H9 (cell line): ENCODE measurements around the gene RAD51C. TPM values are rescaled to one million over a fixed set of nuclear protein-coding genes. Genes with fewer than 3 reads are reported as not detected.

Experiments used
- DNase-seq: peaks from one replicate; pipeline ENCODE4 v3.0.0-alpha.2; 2017
- H2AFZ ChIP-seq: one replicate; pipeline ENCODE4 v1.6.1; 2013; ENCODE audit warnings: mild to moderate bottlenecking, low read length, control low read depth, moderate library complexity
- H2AK5ac ChIP-seq: 2 replicates; pipeline ENCODE4 v1.6.1; 2013; ENCODE audit warnings: low read length, control low read depth, mixed read lengths; ENCODE audit not compliant: insufficient read length
- H2BK120ac ChIP-seq: one replicate; pipeline ENCODE4 v1.6.1; 2013; ENCODE audit warnings: low read depth, mild to moderate bottlenecking, low read length, control low read depth, inconsistent platforms; ENCODE audit not compliant: poor library complexity, severe bottlenecking
- H2BK12ac ChIP-seq: 2 replicates; pipeline ENCODE4 v1.6.1; 2013; ENCODE audit warnings: low read length, control low read depth, mixed read lengths, low read depth; ENCODE audit not compliant: insufficient read length
- H2BK15ac ChIP-seq: 2 replicates; pipeline ENCODE4 v1.6.1; 2013; ENCODE audit warnings: low read depth, low read length, control low read depth
- H2BK20ac ChIP-seq: one replicate; pipeline ENCODE4 v1.6.1; 2013; ENCODE audit warnings: low read depth, mild to moderate bottlenecking, low read length, control low read depth, inconsistent platforms; ENCODE audit not compliant: poor library complexity, severe bottlenecking
- H2BK5ac ChIP-seq: 2 replicates; pipeline ENCODE4 v1.6.1; 2013; ENCODE audit warnings: low read length, control low read depth, mixed read lengths; ENCODE audit not compliant: insufficient read length
- H3K14ac ChIP-seq: 2 replicates; pipeline ENCODE4 v1.6.1; 2013; ENCODE audit warnings: low read length, control low read depth; ENCODE audit not compliant: insufficient read depth
- H3K18ac ChIP-seq: 2 replicates; pipeline ENCODE4 v1.6.1; 2013; ENCODE audit warnings: low read depth, mild to moderate bottlenecking, mixed read lengths, low read length, control low read depth; ENCODE audit not compliant: insufficient read length
- H3K23ac ChIP-seq: 2 replicates; pipeline ENCODE4 v1.6.1; 2013; ENCODE audit warnings: low read length, control low read depth, mixed read lengths, low read depth; ENCODE audit not compliant: insufficient read length
- H3K23me2 ChIP-seq: 2 replicates; pipeline ENCODE4 v1.6.1; 2013; ENCODE audit warnings: low read depth, mild to moderate bottlenecking, mixed read lengths, low read length, control low read depth; ENCODE audit not compliant: insufficient read length, poor library complexity, severe bottlenecking
- H3K27ac ChIP-seq: 2 replicates; pipeline ENCODE4 v1.5.1; 2013; ENCODE audit warnings: low read length, control low read depth, mixed read lengths, low read depth; ENCODE audit not compliant: insufficient read length
- H3K27me3 ChIP-seq: 2 replicates; pipeline ENCODE4 v1.6.1; 2013; ENCODE audit warnings: low read length, control low read depth, inconsistent platforms; ENCODE audit not compliant: insufficient read depth
- H3K4ac ChIP-seq: 2 replicates; pipeline ENCODE4 v1.6.1; 2013; ENCODE audit warnings: low read depth, mild to moderate bottlenecking, control low read depth, inconsistent platforms, low read length, moderate library complexity
- H3K4me1 ChIP-seq: 2 replicates; pipeline ENCODE4 v1.6.1; 2013; ENCODE audit warnings: low read length, control low read depth, inconsistent platforms; ENCODE audit not compliant: insufficient read depth
- H3K4me2 ChIP-seq: 2 replicates; pipeline ENCODE4 v1.6.1; 2013; ENCODE audit warnings: low read length, control low read depth, mixed read lengths; ENCODE audit not compliant: insufficient read length, insufficient read depth
- H3K56ac ChIP-seq: 2 replicates; pipeline ENCODE4 v1.6.1; 2013; ENCODE audit warnings: low read depth, mild to moderate bottlenecking, mixed read lengths, low read length, control low read depth; ENCODE audit not compliant: insufficient read length
- H3K79me1 ChIP-seq: 2 replicates; pipeline ENCODE4 v1.6.1; 2013; ENCODE audit warnings: low read depth, mild to moderate bottlenecking, moderate library complexity, low read length, control low read depth, inconsistent platforms; ENCODE audit not compliant: insufficient read depth, poor library complexity, severe bottlenecking
- H3K79me2 ChIP-seq: 2 replicates; pipeline ENCODE4 v1.6.1; 2013; ENCODE audit warnings: low read length, control low read depth, inconsistent platforms; ENCODE audit not compliant: insufficient read depth
- H3K9ac ChIP-seq: 2 replicates; pipeline ENCODE4 v1.6.1; 2013; ENCODE audit warnings: low read length, control low read depth, mixed read lengths; ENCODE audit not compliant: insufficient read length; ENCODE audit errors: extremely low read depth
- H3K9me3 ChIP-seq: one replicate; pipeline ENCODE4 v1.6.1; 2013; ENCODE audit warnings: low read depth, low read length, inconsistent platforms; ENCODE audit not compliant: control insufficient read depth
- H3T11ph ChIP-seq: one replicate; pipeline ENCODE4 v1.6.1; 2013; ENCODE audit warnings: mild to moderate bottlenecking, low read length, control low read depth, inconsistent platforms
- H4K20me1 ChIP-seq: one replicate; pipeline ENCODE4 v1.6.1; 2013; ENCODE audit not compliant: control insufficient read depth, insufficient read length, insufficient read depth
- H4K5ac ChIP-seq: 2 replicates; pipeline ENCODE4 v1.6.1; 2013; ENCODE audit warnings: low read depth, mild to moderate bottlenecking, mixed read lengths, low read length, control low read depth; ENCODE audit not compliant: insufficient read length
- H4K8ac ChIP-seq: replicated peaks from 2 replicates; pipeline ENCODE4 v1.6.1; 2013; ENCODE audit warnings: low read length, control low read depth, mixed read lengths, low read depth; ENCODE audit not compliant: insufficient read length
- H4K91ac ChIP-seq: 2 replicates; pipeline ENCODE4 v1.6.1; 2013; ENCODE audit warnings: low read depth, mild to moderate bottlenecking, moderate library complexity, mixed read lengths, low read length, control low read depth; ENCODE audit not compliant: insufficient read length
- H3K27ac Mint-ChIP-seq, 3 experiments: 2 replicates in 2 of 3; 3 replicates in 1 of 3; pipeline ENCODE4 v1.8.0; 2020 to 2021; ENCODE audit warnings: mixed read lengths in 3 of 3, mild to moderate bottlenecking in 1 of 3, moderate library complexity in 1 of 3
- H3K27me3 Mint-ChIP-seq: 2 replicates; pipeline ENCODE4 v1.8.0; 2021; ENCODE audit warnings: low read depth, mild to moderate bottlenecking, moderate library complexity, mixed read lengths
- H3K36me3 Mint-ChIP-seq, 3 experiments: 2 replicates in 2 of 3; 3 replicates in 1 of 3; pipeline ENCODE4 v1.8.0; 2020 to 2021; ENCODE audit warnings: low read depth in 3 of 3, mixed read lengths in 3 of 3; ENCODE audit not compliant: insufficient read depth in 1 of 3
- H3K4me1 Mint-ChIP-seq, 2 experiments: 2 replicates each; pipeline ENCODE4 v1.8.0; 2020; ENCODE audit warnings: mixed read lengths in 2 of 2
- H3K4me3 Mint-ChIP-seq, 2 experiments: 2 replicates in 1 of 2; 3 replicates in 1 of 2; pipeline ENCODE4 v1.8.0; 2020 to 2021; ENCODE audit warnings: mild to moderate bottlenecking in 2 of 2, mixed read lengths in 2 of 2, moderate library complexity in 1 of 2
- H3K9me3 Mint-ChIP-seq, 2 experiments: 2 replicates in 1 of 2; 3 replicates in 1 of 2; pipeline ENCODE4 v1.8.0; 2020; ENCODE audit warnings: mild to moderate bottlenecking in 2 of 2, mixed read lengths in 2 of 2, moderate library complexity in 1 of 2
- total RNA-seq: library from RNA; stranded (reverse); gene quantifications from 2 replicates; pipeline ENCODE4 v1.2.1, GENCODE V29; 2021
- TF ChIP-seq, protein P1 (sequence below): fragments of 200-600 bp; sonication (generic); conservative IDR thresholded peaks from 3 replicates; pipeline ENCODE4 v1.8.0; 2021; ENCODE audit warnings: antibody characterized with exemption, mild to moderate bottlenecking

RAD51C gene
- total RNA-seq, 1 experiment from 2014 or later = 11.3 TPM

DNA sequence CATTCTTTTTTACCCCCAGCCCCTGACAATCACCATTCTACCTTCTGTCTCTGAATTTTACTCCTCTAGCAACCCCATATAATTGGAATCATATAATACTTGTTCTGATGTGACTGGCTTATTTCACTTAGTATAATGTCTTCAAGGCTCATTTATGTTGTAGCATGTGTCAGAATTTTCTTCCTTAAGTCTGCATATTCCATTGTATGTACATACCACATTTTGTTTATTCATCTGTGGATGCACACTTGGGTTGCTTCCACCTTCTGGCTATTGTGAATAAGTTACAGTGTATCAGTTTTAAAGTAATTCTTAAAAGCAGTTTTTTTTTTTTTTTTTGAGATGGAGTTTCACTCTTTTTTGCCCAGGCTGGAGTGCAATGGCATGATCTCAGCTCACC, 38.5 kb downstream of the RAD51C start:
- no peaks in the 10 kb centered on the region for H3K79me2 ChIP-seq
- no peaks in the 10 kb centered on the region for H3K79me1 ChIP-seq
- no peaks in the 10 kb centered on the region for H3K23me2 ChIP-seq
- no peak overlapping the region for H3K4me3 Mint-ChIP-seq
- H3K9me3 Mint-ChIP-seq = no peaks in the 10 kb centered on the region
- H3K27ac ChIP-seq = no peak overlapping the region
- H3K36me3 Mint-ChIP-seq = no peaks in the 10 kb centered on the region
- H3K9me3 ChIP-seq = no peaks in the 10 kb centered on the region
- H4K20me1 ChIP-seq = no peaks in the 10 kb centered on the region
- no peak overlapping the region for H4K8ac ChIP-seq
- DNase-seq = no peak
- no peak overlapping the region for H3K14ac ChIP-seq
- no peak overlapping the region for H3K4me2 ChIP-seq
- TF ChIP-seq, protein P1, sequence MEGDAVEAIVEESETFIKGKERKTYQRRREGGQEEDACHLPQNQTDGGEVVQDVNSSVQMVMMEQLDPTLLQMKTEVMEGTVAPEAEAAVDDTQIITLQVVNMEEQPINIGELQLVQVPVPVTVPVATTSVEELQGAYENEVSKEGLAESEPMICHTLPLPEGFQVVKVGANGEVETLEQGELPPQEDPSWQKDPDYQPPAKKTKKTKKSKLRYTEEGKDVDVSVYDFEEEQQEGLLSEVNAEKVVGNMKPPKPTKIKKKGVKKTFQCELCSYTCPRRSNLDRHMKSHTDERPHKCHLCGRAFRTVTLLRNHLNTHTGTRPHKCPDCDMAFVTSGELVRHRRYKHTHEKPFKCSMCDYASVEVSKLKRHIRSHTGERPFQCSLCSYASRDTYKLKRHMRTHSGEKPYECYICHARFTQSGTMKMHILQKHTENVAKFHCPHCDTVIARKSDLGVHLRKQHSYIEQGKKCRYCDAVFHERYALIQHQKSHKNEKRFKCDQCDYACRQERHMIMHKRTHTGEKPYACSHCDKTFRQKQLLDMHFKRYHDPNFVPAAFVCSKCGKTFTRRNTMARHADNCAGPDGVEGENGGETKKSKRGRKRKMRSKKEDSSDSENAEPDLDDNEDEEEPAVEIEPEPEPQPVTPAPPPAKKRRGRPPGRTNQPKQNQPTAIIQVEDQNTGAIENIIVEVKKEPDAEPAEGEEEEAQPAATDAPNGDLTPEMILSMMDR = no peak
- H3K27ac Mint-ChIP-seq = no peak overlapping the region
- no peak overlapping the region for H2BK120ac ChIP-seq
- H3K4me1 ChIP-seq = no peaks in the 10 kb centered on the region
- no peaks in the 10 kb centered on the region; the same call in 1 of the 2 replicates for H3K27me3 Mint-ChIP-seq
- no peak overlapping the region for H2AFZ ChIP-seq
- H3K4me1 Mint-ChIP-seq = no peaks in the 10 kb centered on the region
- no peak overlapping the region for H3T11ph ChIP-seq
- H3K4ac ChIP-seq = no peak overlapping the region
- H2AK5ac ChIP-seq = no peak overlapping the region
- H2BK15ac ChIP-seq = no peak overlapping the region
- no peak overlapping the region for H3K18ac ChIP-seq
- no peak overlapping the region for H2BK20ac ChIP-seq
- H3K27me3 ChIP-seq = no peaks in the 10 kb centered on the region
- H4K5ac ChIP-seq = no peak overlapping the region
- H3K23ac ChIP-seq = no peak overlapping the region
- H3K9ac ChIP-seq = no peak overlapping the region
- no peak overlapping the region for H2BK12ac ChIP-seq
- H2BK5ac ChIP-seq = no peak overlapping the region
- H4K91ac ChIP-seq = no peak overlapping the region
- H3K56ac ChIP-seq = no peak overlapping the region
